K562 (cell line): ENCODE measurements around the gene AP2A2. TPM values are rescaled to one million over a fixed set of nuclear protein-coding genes. Genes with fewer than 3 reads are reported as not detected.

Experiments used
- ATAC-seq: fragments of 200-7000 bp; cut with Tn5 transposase; 3 replicates; pipeline ENCODE4 v1.9.1; 2020; ENCODE audit warnings: moderate library complexity
- BruUV-seq: library from RNA; stranded (reverse); fragments of 400-500 nt; replicated peaks from 2 replicates; lab custom pipeline; 2021; lab: Mats Ljungman, UMichigan
- CTCF ChIA-PET: fragments of 300-600 bp; formaldehyde crosslinking; extraction: SDS; loops from one replicate; lab custom pipeline; 2021; ENCODE audit warnings: low intra/inter-chr PET ratio; lab: Yijun Ruan, JAX
- POLR2A ChIA-PET: fragments of 300-600, 350-650 bp; sonication (Branson Sonifier 250); formaldehyde crosslinking; extraction: SDS; loops from one replicate; lab custom pipeline; 2021; ENCODE audit warnings: antibody characterized with exemption, inconsistent platforms; lab: Yijun Ruan, JAX
- DNase-seq, 4 experiments: peaks; one replicate each; pipeline versions ENCODE4 v3.0.0 to v3.0.0-alpha.2; 2011 to 2018; ENCODE audit warnings: low spot score in 3 of 4, mixed read lengths in 3 of 4; ENCODE audit errors: extremely low read depth in 1 of 4
- FAIRE-seq: peaks from 2 replicates; lab custom pipeline; 2011; peaks lifted over from hg19 to GRCh38; lab: Jason Lieb, UNC
- H2AFZ ChIP-seq: 2 replicates; pipeline ENCODE4 v1.6.0; 2011; ENCODE audit warnings: low read depth, low read length, control low read depth, inconsistent platforms
- H3K27ac ChIP-seq: fragments of 200-600 bp; 3 replicates; pipeline ENCODE4 v1.8.0; 2011; ENCODE audit warnings: low read depth, mild to moderate bottlenecking, control low read depth, inconsistent platforms, low read length, moderate library complexity, mixed read lengths; ENCODE audit errors: extremely low read depth
- H3K27me3 ChIP-seq, 2 experiments: fragments of 300-600 bp in 1 of 2; 2 replicates in 1 of 2; 3 replicates in 1 of 2; pipeline versions ENCODE4 v1.6.0 to v1.8.0; 2011; ENCODE audit warnings: inconsistent platforms in 2 of 2, low read length in 2 of 2, mild to moderate bottlenecking in 1 of 2, mixed read lengths in 1 of 2, moderate library complexity in 1 of 2; ENCODE audit not compliant: control insufficient read depth in 2 of 2, insufficient read depth in 2 of 2
- H3K36me3 ChIP-seq: fragments of 300-600 bp; 3 replicates; pipeline ENCODE4 v1.8.0; 2011; ENCODE audit warnings: mild to moderate bottlenecking, low read length, inconsistent platforms; ENCODE audit not compliant: control insufficient read depth, insufficient read depth
- H3K4me1 ChIP-seq, 2 experiments: fragments of 200-600 bp in 1 of 2; replicated peaks in 1 of 2; 2 replicates in 1 of 2; 3 replicates in 1 of 2; pipeline versions ENCODE4 v1.5.1 to v1.8.0; 2011; ENCODE audit warnings: inconsistent platforms in 2 of 2, low read length in 2 of 2, mild to moderate bottlenecking in 1 of 2, mixed read lengths in 1 of 2, moderate library complexity in 1 of 2; ENCODE audit not compliant: control insufficient read depth in 2 of 2, insufficient read depth in 2 of 2
- H3K4me2 ChIP-seq: 2 replicates; pipeline ENCODE4 v1.6.1; 2011; ENCODE audit warnings: low read length, control low read depth, inconsistent platforms, mixed read lengths; ENCODE audit not compliant: insufficient read depth
- H3K4me3 ChIP-seq: fragments of 200-600 bp; sonication (generic), shearing (Covaris generic); 2 replicates; pipeline ENCODE4 v1.5.1; 2016; ENCODE audit warnings: control low read depth, inconsistent platforms
- H3K79me2 ChIP-seq: fragments of 200-600 bp; 3 replicates; pipeline ENCODE4 v1.8.0; 2011; ENCODE audit warnings: low read length, inconsistent platforms; ENCODE audit not compliant: control insufficient read depth, insufficient read depth
- H3K9ac ChIP-seq, 2 experiments: 2 replicates each; pipeline versions ENCODE4 v1.6.0 to v1.6.1; 2011; ENCODE audit warnings: low read depth in 2 of 2, low read length in 2 of 2, control low read depth in 1 of 2, inconsistent platforms in 1 of 2, mild to moderate bottlenecking in 1 of 2, mixed read lengths in 1 of 2; ENCODE audit not compliant: insufficient read depth in 1 of 2
- H3K9me1 ChIP-seq: one replicate; pipeline ENCODE4 v1.6.0; 2011; ENCODE audit warnings: inconsistent platforms, mild to moderate bottlenecking, low read length, moderate library complexity; ENCODE audit not compliant: control insufficient read depth, insufficient read depth
- H3K9me3 ChIP-seq: replicated peaks from 2 replicates; pipeline ENCODE4 v1.5.1; 2011; ENCODE audit warnings: low read depth, low read length, inconsistent platforms; ENCODE audit not compliant: control insufficient read depth, insufficient read depth
- H4K20me1 ChIP-seq: replicated peaks from 2 replicates; pipeline ENCODE4 v1.6.1; 2011; ENCODE audit warnings: low read length, inconsistent platforms, mixed read lengths; ENCODE audit not compliant: control insufficient read depth, insufficient read depth
- BMI1 ChIP-seq: fragments of 150-350 bp; IDR thresholded peaks from 2 replicates; pipeline ENCODE4 v1.6.1; 2014; ENCODE audit warnings: low read length
- DACH1 ChIP-seq: fragments of 450-650 bp; IDR thresholded peaks from 2 replicates; pipeline ENCODE4 v1.6.1; 2018; ENCODE audit not compliant: partially characterized antibody
- EP400 ChIP-seq: fragments of 450-650 bp; IDR thresholded peaks from 2 replicates; pipeline ENCODE4 v1.6.1; 2017; ENCODE audit warnings: antibody characterized with exemption, mild to moderate bottlenecking, moderate library complexity
- FOSL1 ChIP-seq: fragments of 200-800 bp; sonication (Bioruptor generic); conservative IDR thresholded peaks from 2 replicates; pipeline ENCODE4 v1.6.1; 2016; ENCODE audit warnings: missing genetic modification characterization, missing compliant biosample characterization
- ILF3 ChIP-seq: fragments of 450-650 bp; IDR thresholded peaks from 2 replicates; pipeline ENCODE4 v1.6.1; 2018; ENCODE audit warnings: antibody characterized with exemption, mild to moderate bottlenecking, moderate library complexity, borderline replicate concordance
- KLF10 ChIP-seq: fragments of 250-450 bp; sonication (Bioruptor Pico); IDR thresholded peaks from 2 replicates; pipeline ENCODE4 v1.6.1; 2021; ENCODE audit warnings: matching md5 sums
- MIER1 ChIP-seq: fragments of 450-650 bp; IDR thresholded peaks from 2 replicates; pipeline ENCODE4 v1.6.1; 2016; ENCODE audit warnings: antibody characterized with exemption, mild to moderate bottlenecking, low read depth
- MITF ChIP-seq: IDR thresholded peaks from 2 replicates; pipeline ENCODE4 v1.6.1; 2014; ENCODE audit warnings: antibody characterized with exemption
- MTA3 ChIP-seq: fragments of 450-650 bp; formaldehyde crosslinking; IDR thresholded peaks from 2 replicates; pipeline ENCODE4 v1.6.1; 2017; ENCODE audit warnings: mild to moderate bottlenecking, borderline replicate concordance
- NFIC ChIP-seq: fragments of 450-650 bp; IDR thresholded peaks from 2 replicates; pipeline ENCODE4 v1.6.1; 2017; ENCODE audit warnings: mild to moderate bottlenecking, inconsistent platforms
- PTRF ChIP-seq: fragments of 450-650 bp; IDR thresholded peaks from 2 replicates; pipeline ENCODE4 v1.6.1; 2016; ENCODE audit warnings: mild to moderate bottlenecking, missing genetic modification characterization, missing compliant biosample characterization
- SAFB2 ChIP-seq: fragments of 200-400 bp; formaldehyde crosslinking; IDR thresholded peaks from 2 replicates; pipeline ENCODE4 v1.6.1; 2018; ENCODE audit warnings: borderline replicate concordance, low read length, low read depth, moderate library complexity; ENCODE audit not compliant: severe bottlenecking
- SUPT5H ChIP-seq: fragments of 450-650 bp; IDR thresholded peaks from 2 replicates; pipeline ENCODE4 v1.6.1; 2016
- TFE3 ChIP-seq: fragments of 450-650 bp; formaldehyde crosslinking; IDR thresholded peaks from 2 replicates; pipeline ENCODE4 v1.4.0; 2020; ENCODE audit warnings: mild to moderate bottlenecking, mixed read lengths
- ZNF354B ChIP-seq: fragments of 250-450 bp; sonication (Bioruptor Pico); IDR thresholded peaks from 2 replicates; pipeline ENCODE4 v1.4.0; 2020
- ZNF778 ChIP-seq: fragments of 450-650 bp; formaldehyde crosslinking; IDR thresholded peaks from 2 replicates; pipeline ENCODE4 v1.4.0; 2020; ENCODE audit warnings: mild to moderate bottlenecking, moderate library complexity
- ZNF780A ChIP-seq: fragments of 250-450 bp; sonication (Bioruptor Pico); IDR thresholded peaks from 2 replicates; pipeline ENCODE4 v1.5.0; 2021; ENCODE audit warnings: mild to moderate bottlenecking
- WGBS: fragments of 100-300 bp; shearing (Covaris generic); methylation state at CpG from one replicate; pipeline ENCODE4 v1.1.6; 2016; ENCODE audit warnings: low coverage, mixed read lengths; ENCODE audit not compliant: insufficient coverage; ENCODE audit errors: missing lambda C conversion rate; 5-methylcytosine and 5-hydroxymethylcytosine counted together
- in situ Hi-C: fragments of 300-500 bp; cut with MboI; formaldehyde crosslinking; loops from 4 replicates; pipeline ENCODE4 v1.15.0; 2018; ENCODE audit warnings: inconsistent platforms, mixed read lengths
- intact Hi-C: fragments of 100-400 bp; cut with micrococcal nuclease; formaldehyde crosslinking; loops from 2 replicates; pipeline ENCODE4 v1.14.2; 2022
- polyA plus RNA-seq, 8 experiments: library from polyadenylated mRNA; depleted of rRNA in 4 of 8; stranded (reverse) in 5 of 8; unstranded in 3 of 8; fragments of >200 nt; fragmentation: Nextera tagmentation in 2 of 8; fragmentation: Illumina TruSeq in 1 of 8; extraction: Ambion mirVana in 2 of 8; extraction: Trizol in 1 of 8; gene quantifications; 2 replicates each; pipeline versions ENCODE4 v1.2.1 to v1.2.3, GENCODE V29; 2011 to 2014; ENCODE audit warnings: inconsistent platforms in 1 of 8, missing spikeins in 1 of 8
- total RNA-seq, 7 experiments: library from RNA; depleted of rRNA in 6 of 7; stranded (reverse); fragments of >200 nt in 6 of 7; fragmentation: Illumina TruSeq in 2 of 7; extraction: Trizol in 2 of 7; gene quantifications; 2 replicates each; pipeline versions ENCODE4 v1.2.1 to v1.2.3, GENCODE V29; 2011 to 2021; ENCODE audit warnings: low replicate concordance in 1 of 7
- TF ChIP-seq, protein P1 (sequence below): sonication (generic); formaldehyde crosslinking; IDR thresholded peaks from 2 replicates; pipeline ENCODE4 v1.8.1; 2023; ENCODE audit warnings: missing genetic modification reagents, mild to moderate bottlenecking, borderline replicate concordance

AP2A2 gene
- total and polyA plus RNA-seq, 9 of the 15 experiments (the other 6 are each of a cell fraction or from before 2014, with no cell fraction given) = 0.69 to 41.7 (median 15.2) TPM

DNA sequence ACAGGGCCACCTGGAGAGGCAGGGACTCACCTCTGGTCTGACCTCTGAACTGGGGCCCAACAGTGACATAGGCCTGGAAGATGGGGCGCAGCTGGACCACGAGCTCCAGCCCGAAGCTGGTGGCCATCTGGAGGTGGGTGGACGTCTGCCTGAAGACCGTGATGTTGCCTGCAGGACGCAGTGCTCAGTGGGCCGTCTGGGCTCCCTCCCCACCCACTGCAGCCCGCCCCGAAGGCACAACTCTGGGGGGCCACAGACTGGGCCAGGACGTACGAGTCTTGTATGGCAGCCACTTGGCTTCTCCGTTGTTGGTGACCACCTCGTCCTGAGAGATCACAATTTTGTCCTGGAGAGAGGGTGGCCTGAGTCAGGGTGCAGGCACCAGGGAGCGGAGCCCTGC lies 102.9 kb downstream of the AP2A2 start:
- no peaks in the 10 kb centered on the region for H3K36me3 ChIP-seq
- in situ Hi-C loops = no loop called here
- ChIA-PET CTCF (no interaction called here), POLR2A (no interaction called here)
- intact Hi-C loops = no loop called here
- BruUV-seq = no TSS peak
- H2AFZ ChIP-seq = no peak overlapping the region
- DNase-seq (no peak), ATAC-seq (no peak), FAIRE-seq (no peak)
- no peaks in the 10 kb centered on the region; the same call in 1 of the 2 replicates for H4K20me1 ChIP-seq
- peaks cover 0 to 71% of the 10 kb centered on the region in 2 experiments; a peak in 2 of 5 replicates for H3K4me1 ChIP-seq
- H3K9me3 ChIP-seq = no peaks in the 10 kb centered on the region
- peaks cover 0 to 53% of the 10 kb centered on the region in 2 experiments; a peak in 3 of 5 replicates for H3K27me3 ChIP-seq
- no peaks in the 10 kb centered on the region for H3K9me1 ChIP-seq
- H3K79me2 ChIP-seq = no peaks in the 10 kb centered on the region
- no peak overlapping the region for H3K27ac ChIP-seq
- no peak overlapping the region for H3K4me3 ChIP-seq
- H3K9ac ChIP-seq = no peak overlapping the region
- 5% methylated on average over 9 of the region's 14 CpGs for WGBS
- H3K4me2 ChIP-seq = no peak overlapping the region
- TF ChIP-seq NFIC (no peak), TFE3 (CRISPR knock-in tag) (no peak), FOSL1 (tag) (no peak), EP400 (no peak), ZNF778 (CRISPR knock-in tag) (no peak), ILF3 (no peak), MIER1 (no peak), BMI1 (no peak), MITF (no peak), MTA3 (no peak), KLF10 (CRISPR knock-in tag) (no peak), SUPT5H (no peak), ZNF780A (CRISPR knock-in tag) (no peak), ZNF354B (no peak), PTRF (tag) (no peak), DACH1 (no peak), SAFB2 (no peak)
- TF ChIP-seq, protein P1, sequence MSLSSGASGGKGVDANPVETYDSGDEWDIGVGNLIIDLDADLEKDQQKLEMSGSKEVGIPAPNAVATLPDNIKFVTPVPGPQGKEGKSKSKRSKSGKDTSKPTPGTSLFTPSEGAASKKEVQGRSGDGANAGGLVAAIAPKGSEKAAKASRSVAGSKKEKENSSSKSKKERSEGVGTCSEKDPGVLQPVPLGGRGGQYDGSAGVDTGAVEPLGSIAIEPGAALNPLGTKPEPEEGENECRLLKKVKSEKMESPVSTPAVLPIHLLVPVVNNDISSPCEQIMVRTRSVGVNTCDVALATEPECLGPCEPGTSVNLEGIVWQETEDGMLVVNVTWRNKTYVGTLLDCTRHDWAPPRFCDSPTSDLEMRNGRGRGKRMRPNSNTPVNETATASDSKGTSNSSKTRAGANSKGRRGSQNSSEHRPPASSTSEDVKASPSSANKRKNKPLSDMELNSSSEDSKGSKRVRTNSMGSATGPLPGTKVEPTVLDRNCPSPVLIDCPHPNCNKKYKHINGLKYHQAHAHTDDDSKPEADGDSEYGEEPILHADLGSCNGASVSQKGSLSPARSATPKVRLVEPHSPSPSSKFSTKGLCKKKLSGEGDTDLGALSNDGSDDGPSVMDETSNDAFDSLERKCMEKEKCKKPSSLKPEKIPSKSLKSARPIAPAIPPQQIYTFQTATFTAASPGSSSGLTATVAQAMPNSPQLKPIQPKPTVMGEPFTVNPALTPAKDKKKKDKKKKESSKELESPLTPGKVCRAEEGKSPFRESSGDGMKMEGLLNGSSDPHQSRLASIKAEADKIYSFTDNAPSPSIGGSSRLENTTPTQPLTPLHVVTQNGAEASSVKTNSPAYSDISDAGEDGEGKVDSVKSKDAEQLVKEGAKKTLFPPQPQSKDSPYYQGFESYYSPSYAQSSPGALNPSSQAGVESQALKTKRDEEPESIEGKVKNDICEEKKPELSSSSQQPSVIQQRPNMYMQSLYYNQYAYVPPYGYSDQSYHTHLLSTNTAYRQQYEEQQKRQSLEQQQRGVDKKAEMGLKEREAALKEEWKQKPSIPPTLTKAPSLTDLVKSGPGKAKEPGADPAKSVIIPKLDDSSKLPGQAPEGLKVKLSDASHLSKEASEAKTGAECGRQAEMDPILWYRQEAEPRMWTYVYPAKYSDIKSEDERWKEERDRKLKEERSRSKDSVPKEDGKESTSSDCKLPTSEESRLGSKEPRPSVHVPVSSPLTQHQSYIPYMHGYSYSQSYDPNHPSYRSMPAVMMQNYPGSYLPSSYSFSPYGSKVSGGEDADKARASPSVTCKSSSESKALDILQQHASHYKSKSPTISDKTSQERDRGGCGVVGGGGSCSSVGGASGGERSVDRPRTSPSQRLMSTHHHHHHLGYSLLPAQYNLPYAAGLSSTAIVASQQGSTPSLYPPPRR = no peak
